Hepatocyte (in vitro differentiated cells): ENCODE results near the gene BCKDHB. TPM values are rescaled to one million over a fixed set of nuclear protein-coding genes. Genes with fewer than 3 reads are reported as not detected.

Experiments used
- DNase-seq: peaks from one replicate; pipeline ENCODE4 v3.0.0-alpha.2; 2016; ENCODE audit warnings: low spot score
- H2AFZ ChIP-seq: fragments of 200-600 bp; sonication (generic); 2 replicates; pipeline ENCODE4 v1.6.0; 2016; ENCODE audit warnings: antibody characterized with exemption, mild to moderate bottlenecking
- H3K27ac ChIP-seq: fragments of 200-600 bp; sonication (generic); 2 replicates; pipeline ENCODE4 v1.5.1; 2016; ENCODE audit warnings: mild to moderate bottlenecking
- H3K27me3 ChIP-seq: fragments of 200-600 bp; sonication (generic); 2 replicates; pipeline ENCODE4 v1.6.1; 2016
- H3K36me3 ChIP-seq: fragments of 200-600 bp; sonication (generic); replicated peaks from 2 replicates; pipeline ENCODE4 v1.5.1; 2016; ENCODE audit warnings: low read depth; ENCODE audit not compliant: insufficient read depth
- H3K4me1 ChIP-seq: fragments of 200-600 bp; sonication (generic); 2 replicates; pipeline ENCODE4 v1.5.1; 2016; ENCODE audit warnings: mild to moderate bottlenecking, moderate library complexity; ENCODE audit not compliant: insufficient read depth
- H3K4me2 ChIP-seq: fragments of 200-600 bp; sonication (generic); 2 replicates; pipeline ENCODE4 v1.6.0; 2016
- H3K4me3 ChIP-seq: fragments of 200-600 bp; sonication (generic); 2 replicates; pipeline ENCODE4 v1.5.1; 2016; ENCODE audit warnings: mild to moderate bottlenecking
- H3K79me2 ChIP-seq: fragments of 200-600 bp; sonication (generic); 2 replicates; pipeline ENCODE4 v1.6.0; 2017; ENCODE audit warnings: mild to moderate bottlenecking
- H3K9me2 ChIP-seq: fragments of 200-600 bp; sonication (generic); replicated peaks from 2 replicates; pipeline ENCODE4 v1.6.0; 2017; ENCODE audit warnings: mild to moderate bottlenecking; ENCODE audit not compliant: insufficient read depth
- H3K9me3 ChIP-seq: fragments of 200-600 bp; sonication (generic); 2 replicates; pipeline ENCODE4 v1.5.1; 2016; ENCODE audit warnings: low read depth, mild to moderate bottlenecking
- H4K20me1 ChIP-seq: fragments of 200-600 bp; sonication (generic); 2 replicates; pipeline ENCODE4 v1.6.0; 2016; ENCODE audit warnings: mild to moderate bottlenecking; ENCODE audit not compliant: insufficient read depth, poor library complexity, severe bottlenecking
- CTCF ChIP-seq: fragments of 200-600 bp; sonication (generic); IDR thresholded peaks from 2 replicates; pipeline ENCODE4 v1.5.1; 2016; ENCODE audit warnings: antibody characterized with exemption, mild to moderate bottlenecking; ENCODE audit not compliant: poor library complexity
- EZH2 ChIP-seq: fragments of 200-600 bp; sonication (generic); IDR thresholded peaks from 2 replicates; pipeline ENCODE4 v1.6.1; 2016; ENCODE audit warnings: antibody characterized with exemption, mild to moderate bottlenecking, borderline replicate concordance
- EZH2phosphoT487 ChIP-seq: fragments of 200-600 bp; sonication (generic); IDR thresholded peaks from one replicate; pipeline ENCODE4 v1.6.1; 2018; ENCODE audit warnings: antibody characterized with exemption, mild to moderate bottlenecking, low read depth, moderate library complexity; ENCODE audit not compliant: unreplicated experiment, severe bottlenecking
- WGBS: methylation state at CpG from one replicate; pipeline ENCODE4 v1.1.6; 2016; ENCODE audit warnings: low lambda C conversion rate; ENCODE audit errors: missing lambda C conversion rate; 5-methylcytosine and 5-hydroxymethylcytosine counted together
- polyA plus RNA-seq: library from polyadenylated mRNA; unstranded; fragments of >200 nt; fragmentation: Nextera tagmentation; extraction: Ambion mirVana; gene quantifications from 2 replicates; pipeline ENCODE4 v1.2.1, GENCODE V29; 2016
- total RNA-seq: library from RNA; depleted of rRNA; stranded (reverse); fragments of >200 nt; gene quantifications from 2 replicates; pipeline ENCODE4 v1.2.3, GENCODE V29; 2014

The BCKDHB gene
- total and polyA plus RNA-seq, 2 experiments from 2014 or later = 28.7 to 32.0 TPM

GRCh38 chr6:80357674-80358073 is 251.2 kb downstream of the BCKDHB start:
- no peaks in the 10 kb centered on the region for H3K9me2 ChIP-seq
- no peaks in the 10 kb centered on the region for H3K9me3 ChIP-seq
- no peaks in the 10 kb centered on the region for H3K27me3 ChIP-seq
- TF ChIP-seq EZH2phosphoT487 (no peak), CTCF (no peak), EZH2 (no peak)
- DNase-seq = no peak
- WGBS = 98% methylated on average over 2 of the region's 2 CpGs
- H4K20me1 ChIP-seq = no peaks in the 10 kb centered on the region
- H3K36me3 ChIP-seq = no peaks in the 10 kb centered on the region
- no peaks in the 10 kb centered on the region for H3K79me2 ChIP-seq
- H3K4me2 ChIP-seq = no peak overlapping the region
- H3K4me1 ChIP-seq = no peaks in the 10 kb centered on the region
- no peak overlapping the region for H3K27ac ChIP-seq
- H2AFZ ChIP-seq = no peak overlapping the region
- H3K4me3 ChIP-seq = no peak overlapping the region

- H2AFZ ChIP-seq = no peak overlapping the region
- TF ChIP-seq CTCF (no peak), EZH2 (no peak), EZH2phosphoT487 (no peak)
- no peak for DNase-seq
Measured at GRCh38 chr6:80363501-80364122, 257.1 kb downstream of the BCKDHB start.

GRCh38 chr6:80364149-80364548 is 257.7 kb downstream of the BCKDHB start:
- Histone ChIP-seq H3K36me3 (no peaks in the 10 kb centered on the region), H3K9me2 (no peaks in the 10 kb centered on the region), H4K20me1 (no peaks in the 10 kb centered on the region), H3K79me2 (no peaks in the 10 kb centered on the region), H2AFZ (no peak overlapping the region), H3K9me3 (no peaks in the 10 kb centered on the region), H3K4me2 (no peak overlapping the region), H3K27me3 (no peaks in the 10 kb centered on the region), H3K4me1 (no peaks in the 10 kb centered on the region), H3K4me3 (no peak overlapping the region), H3K27ac (no peak overlapping the region)
- TF ChIP-seq CTCF = no peak
- TF ChIP-seq EZH2phosphoT487 = no peak
- TF ChIP-seq EZH2 = no peak
- WGBS = 85% methylated on average over 3 of the region's 3 CpGs
- DNase-seq = no peak

More at GRCh38 chr6:80363501-80364122, 257.1 kb downstream of the BCKDHB start:
- Histone ChIP-seq H3K4me3 (no peak overlapping the region), H3K27ac (no peak overlapping the region), H3K4me1 (no peaks in the 10 kb centered on the region), H3K36me3 (no peaks in the 10 kb centered on the region), H3K79me2 (no peaks in the 10 kb centered on the region), H3K27me3 (no peaks in the 10 kb centered on the region), H3K9me3 (no peaks in the 10 kb centered on the region), H3K9me2 (no peaks in the 10 kb centered on the region), H4K20me1 (no peaks in the 10 kb centered on the region), H3K4me2 (no peak overlapping the region)
- 88% methylated on average over 3 of the region's 3 CpGs for WGBS
